HL-60 (cell line): Measurements from ENCODE around the gene ZFYVE27.

ENCODE experiments used
- DNase-seq, 2 experiments: peaks; one replicate each; pipeline ENCODE4 v3.0.0-alpha.2; 2010 to 2020; ENCODE audit warnings: low read depth in 1 of 2, low spot score in 1 of 2
- H3K27ac ChIP-seq: fragments of 250-450 bp; sonication (Bioruptor Pico); replicated peaks from 2 replicates; pipeline ENCODE4 v1.5.1; 2020; ENCODE audit warnings: mild to moderate bottlenecking, moderate library complexity
- H3K27me3 ChIP-seq: fragments of 250-450 bp; sonication (Bioruptor Pico); 2 replicates; pipeline ENCODE4 v1.5.1; 2021; ENCODE audit warnings: mild to moderate bottlenecking, moderate library complexity; ENCODE audit not compliant: insufficient read depth, poor library complexity, severe bottlenecking
- H3K4me3 ChIP-seq: replicated peaks from 2 replicates; pipeline ENCODE4 v1.5.1; 2011; ENCODE audit warnings: mild to moderate bottlenecking, control low read depth, low read length; ENCODE audit not compliant: insufficient read depth
- CTCF ChIP-seq: IDR thresholded peaks from one replicate; pipeline ENCODE4 v1.5.1; 2011; ENCODE audit warnings: low read length, control low read depth, inconsistent platforms; ENCODE audit not compliant: insufficient read depth
- GABPA ChIP-seq: IDR thresholded peaks from 2 replicates; pipeline ENCODE4 v1.6.1; 2012; ENCODE audit warnings: low read depth
- POLR2AphosphoS5 ChIP-seq: IDR thresholded peaks from 2 replicates; pipeline ENCODE4 v1.6.1; 2012; ENCODE audit warnings: low read depth
- REST ChIP-seq: IDR thresholded peaks from 2 replicates; pipeline ENCODE4 v1.6.1; 2012; ENCODE audit warnings: low read depth; ENCODE audit not compliant: insufficient replicate concordance
- SPI1 ChIP-seq: IDR thresholded peaks from 2 replicates; pipeline ENCODE4 v1.6.1; 2012; ENCODE audit warnings: low read depth, mild to moderate bottlenecking, borderline replicate concordance

The ZFYVE27 gene

GRCh38 chr10:97781618-97782331, 44.8 kb downstream of the ZFYVE27 start:
- H3K27ac ChIP-seq, result no peak overlapping the region
- DNase-seq, result no peak
- no peaks in the 10 kb centered on the region for H3K27me3 ChIP-seq
- H3K4me3 ChIP-seq, result no peak overlapping the region
- no peak for TF ChIP-seq SPI1
- no peak for TF ChIP-seq CTCF
- no peak for TF ChIP-seq GABPA
- TF ChIP-seq POLR2AphosphoS5, result no peak

GRCh38 chr10:97782455-97783228, 45.7 kb downstream of the ZFYVE27 start:
- Histone ChIP-seq H3K27ac (no peak overlapping the region), H3K27me3 (no peaks in the 10 kb centered on the region), H3K4me3 (no peak overlapping the region)
- TF ChIP-seq CTCF, result no peak
- no peak for TF ChIP-seq REST
- TF ChIP-seq SPI1, result no peak
- no peak for TF ChIP-seq POLR2AphosphoS5
- TF ChIP-seq GABPA, result no peak
- DNase-seq, result no peak

- Histone ChIP-seq H3K4me3 (no peak overlapping the region), H3K27me3 (peaks cover 7% of the 10 kb centered on the region)
- TF ChIP-seq GABPA (no peak), POLR2AphosphoS5 (no peak), CTCF (no peak), SPI1 (no peak), REST (no peak)
These were observed 47.4 kb downstream of the ZFYVE27 start for GRCh38 chr10:97784200-97784810.

More at GRCh38 chr10:97784200-97784810, 47.4 kb downstream of the ZFYVE27 start:
- DNase-seq, result no peak
- no peak overlapping the region for H3K27ac ChIP-seq
